ENCODE data around the gene OR2G2. TPM values are rescaled to one million over a fixed set of nuclear protein-coding genes. Genes with fewer than 3 reads are reported as not detected.

The OR2G2 gene
- total and polyA plus RNA-seq, 2 donors (not counting 3 experiments of a cell fraction or from before 2014, with no cell fraction given), result not detected

DNA sequence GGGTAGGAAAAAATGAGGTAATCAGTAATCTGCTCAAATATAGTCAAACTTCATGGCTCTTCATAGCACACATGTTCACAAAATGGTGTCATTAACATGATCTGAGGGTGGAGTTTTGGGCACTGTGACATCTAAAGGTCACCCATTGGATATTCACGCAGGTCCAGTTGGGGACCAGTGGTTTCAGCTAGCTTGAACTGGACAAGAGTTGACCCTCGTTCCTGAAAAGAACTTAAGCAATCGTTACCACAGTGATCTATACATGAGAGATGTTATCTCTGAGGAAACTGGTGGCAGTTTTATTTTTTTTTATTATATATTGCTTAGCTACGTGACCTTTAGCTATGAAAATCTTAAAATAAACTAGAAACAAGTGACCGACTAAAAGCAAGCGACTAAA is 48.9 kb upstream of the OR2G2 start:
- Histone ChIP-seq H3K9ac (replicated peaks; ENCODE audit: extremely low read depth, insufficient read depth, low read length) (no peak overlapping the region), H3K9me1 (replicated peaks; ENCODE audit: control insufficient read depth, extremely low read depth, insufficient read depth, low read length) (no peaks in the 10 kb centered on the region), H3K36me3 (ENCODE audit: control insufficient read depth in 2 of 2, extremely low read depth in 1 of 2, insufficient read depth in 2 of 2, low read length in 2 of 2) (no peaks in the 10 kb centered on the region), H3K4me1 (ENCODE audit: control insufficient read depth, extremely low read depth, insufficient read depth, low read length) (no peaks in the 10 kb centered on the region), H3K79me2 (ENCODE audit: control insufficient read depth, insufficient read depth, low read length) (no peaks in the 10 kb centered on the region), H3K27me3 (ENCODE audit: control insufficient read depth in 2 of 2, insufficient read depth in 2 of 2, low read length in 2 of 2) (no peaks in the 10 kb centered on the region), H3K4me3 (replicated peaks in 1 of 3; ENCODE audit: insufficient read depth in 1 of 3, low read depth in 1 of 3, low read length in 3 of 3) (no peak overlapping the region), H3K27ac (ENCODE audit: insufficient read depth, low read depth, low read length) (no peak overlapping the region), H3K4me2 (ENCODE audit: insufficient read depth, low read length) (no peak overlapping the region), H2AFZ (ENCODE audit: low read depth, low read length) (no peak overlapping the region), H3K9me3 (replicated peaks; ENCODE audit: control insufficient read depth, insufficient read depth, low read length) (peaks cover 2% of the 10 kb centered on the region), H4K20me1 (replicated peaks; ENCODE audit: control insufficient read depth, extremely low read depth, insufficient read depth, low read length) (no peaks in the 10 kb centered on the region)
- BruUV-seq (replicated peaks), result no TSS peak
- TF ChIP-seq, protein P1, sequence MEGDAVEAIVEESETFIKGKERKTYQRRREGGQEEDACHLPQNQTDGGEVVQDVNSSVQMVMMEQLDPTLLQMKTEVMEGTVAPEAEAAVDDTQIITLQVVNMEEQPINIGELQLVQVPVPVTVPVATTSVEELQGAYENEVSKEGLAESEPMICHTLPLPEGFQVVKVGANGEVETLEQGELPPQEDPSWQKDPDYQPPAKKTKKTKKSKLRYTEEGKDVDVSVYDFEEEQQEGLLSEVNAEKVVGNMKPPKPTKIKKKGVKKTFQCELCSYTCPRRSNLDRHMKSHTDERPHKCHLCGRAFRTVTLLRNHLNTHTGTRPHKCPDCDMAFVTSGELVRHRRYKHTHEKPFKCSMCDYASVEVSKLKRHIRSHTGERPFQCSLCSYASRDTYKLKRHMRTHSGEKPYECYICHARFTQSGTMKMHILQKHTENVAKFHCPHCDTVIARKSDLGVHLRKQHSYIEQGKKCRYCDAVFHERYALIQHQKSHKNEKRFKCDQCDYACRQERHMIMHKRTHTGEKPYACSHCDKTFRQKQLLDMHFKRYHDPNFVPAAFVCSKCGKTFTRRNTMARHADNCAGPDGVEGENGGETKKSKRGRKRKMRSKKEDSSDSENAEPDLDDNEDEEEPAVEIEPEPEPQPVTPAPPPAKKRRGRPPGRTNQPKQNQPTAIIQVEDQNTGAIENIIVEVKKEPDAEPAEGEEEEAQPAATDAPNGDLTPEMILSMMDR (IDR thresholded peaks at IDR 0.05; ENCODE audit: extremely low read depth in 1 of 2, insufficient read depth in 1 of 2, low read depth in 1 of 2, low read length in 2 of 2), result no peak
- POLR2A ChIA-PET, result no interaction called here
- CTCF ChIA-PET, result no interaction called here
- dilution Hi-C loops (cut with MboI; ENCODE audit: extremely low pct_ligation_motif_present, low sequenced_read_pairs), result no loop called here
- FAIRE-seq, result no peak
- DNase-seq (ENCODE audit: low read depth, low spot score), result no peak
- intact Hi-C loops (cut with micrococcal nuclease), result no loop called here

DNA sequence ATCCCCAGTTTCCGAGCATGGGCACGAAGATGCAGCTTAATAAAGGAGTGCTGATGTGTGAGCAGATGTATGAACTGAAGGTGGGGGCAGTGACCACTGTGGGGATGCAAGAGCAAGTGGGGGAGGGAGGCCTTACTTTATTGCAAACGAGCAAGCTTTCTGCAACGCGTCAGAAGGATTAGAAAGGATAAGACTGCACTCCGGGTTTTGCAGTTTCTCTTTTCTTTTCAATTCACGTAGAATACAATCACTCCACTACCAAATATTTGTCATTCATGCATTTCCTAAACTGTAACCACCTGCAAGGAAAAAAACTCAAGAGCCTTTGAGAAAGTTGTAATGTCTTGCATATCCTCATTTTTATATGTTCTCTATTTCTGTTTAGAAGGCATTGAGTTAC is 47.6 kb upstream of the OR2G2 start:
- TF ChIP-seq POLR2A (IDR thresholded peaks at IDR 0.05; ENCODE audit: low read depth, low read length) (no peak), FOS (IDR thresholded peaks at IDR 0.05; ENCODE audit: borderline replicate concordance, insufficient read depth, low read length) (no peak), EZH2 (IDR thresholded peaks at IDR 0.05; ENCODE audit: borderline replicate concordance, low read depth, low read length, severe bottlenecking) (no peak), POLR2AphosphoS5 (IDR thresholded peaks at IDR 0.05; ENCODE audit: insufficient read depth, low read depth, low read length) (no peak), JUN (IDR thresholded peaks at IDR 0.05; ENCODE audit: borderline replicate concordance, insufficient read depth, insufficient read length, low read depth) (no peak), MYC (IDR thresholded peaks at IDR 0.05; ENCODE audit: low read depth, low read length) (no peak), GATA2 (IDR thresholded peaks at IDR 0.05; ENCODE audit: insufficient read depth, insufficient read length, low read depth, low read length) (no peak)
- TF ChIP-seq, protein P2, sequence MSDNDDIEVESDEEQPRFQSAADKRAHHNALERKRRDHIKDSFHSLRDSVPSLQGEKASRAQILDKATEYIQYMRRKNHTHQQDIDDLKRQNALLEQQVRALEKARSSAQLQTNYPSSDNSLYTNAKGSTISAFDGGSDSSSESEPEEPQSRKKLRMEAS (IDR thresholded peaks at IDR 0.05; ENCODE audit: insufficient read depth, insufficient read length), result no peak
- TF ChIP-seq, protein P1 (IDR thresholded peaks at IDR 0.05; ENCODE audit: extremely low read depth in 1 of 2, insufficient read depth in 1 of 2, low read depth in 1 of 2, low read length in 2 of 2), result no peak
- Histone ChIP-seq H3K79me2 (ENCODE audit: control insufficient read depth, insufficient read depth, low read length) (no peaks in the 10 kb centered on the region), H4K20me1 (replicated peaks; ENCODE audit: control insufficient read depth, extremely low read depth, insufficient read depth, low read length) (no peaks in the 10 kb centered on the region), H3K9me1 (replicated peaks; ENCODE audit: control insufficient read depth, extremely low read depth, insufficient read depth, low read length) (no peaks in the 10 kb centered on the region), H3K9ac (replicated peaks; ENCODE audit: extremely low read depth, insufficient read depth, low read length) (no peak overlapping the region), H3K4me3 (replicated peaks in 1 of 3; ENCODE audit: insufficient read depth in 1 of 3, low read depth in 1 of 3, low read length in 3 of 3) (no peak overlapping the region), H3K36me3 (ENCODE audit: control insufficient read depth in 2 of 2, extremely low read depth in 1 of 2, insufficient read depth in 2 of 2, low read length in 2 of 2) (no peaks in the 10 kb centered on the region), H2AFZ (ENCODE audit: low read depth, low read length) (no peak overlapping the region), H3K27me3 (ENCODE audit: control insufficient read depth in 2 of 2, insufficient read depth in 2 of 2, low read length in 2 of 2) (no peaks in the 10 kb centered on the region), H3K4me2 (ENCODE audit: insufficient read depth, low read length) (no peak overlapping the region), H3K4me1 (ENCODE audit: control insufficient read depth, extremely low read depth, insufficient read depth, low read length) (no peaks in the 10 kb centered on the region), H3K9me3 (replicated peaks; ENCODE audit: control insufficient read depth, insufficient read depth, low read length) (peaks cover 2% of the 10 kb centered on the region), H3K27ac (ENCODE audit: insufficient read depth, low read depth, low read length) (no peak overlapping the region)
- no peak for DNase-seq (ENCODE audit: low read depth, low spot score)
- dilution Hi-C loops (cut with MboI; ENCODE audit: extremely low pct_ligation_motif_present, low sequenced_read_pairs) (no loop called here), intact Hi-C loops (cut with micrococcal nuclease) (no loop called here)
- no peak for FAIRE-seq
- ChIA-PET POLR2A (no interaction called here), CTCF (no interaction called here)
- no TSS peak for BruUV-seq (replicated peaks)
